ENCODE measurements around the gene PROM1.

PROM1 gene

GRCh38 chr4:16116019-16116418 is 32.2 kb upstream of the PROM1 start:
- Histone ChIP-seq H3K36me3 (ENCODE audit: control insufficient read depth in 1 of 2, insufficient read depth in 2 of 2, low read depth in 1 of 2, low read length in 2 of 2) (no peaks in the 10 kb centered on the region), H3K23ac (ENCODE audit: low read length in 2 of 2) (no peak overlapping the region), H3K79me1 (replicated peaks; ENCODE audit: low read length, poor library complexity, severe bottlenecking) (no peaks in the 10 kb centered on the region), H3K18ac (ENCODE audit: low read depth in 1 of 2, low read length in 2 of 2) (no peak overlapping the region), H3K4me3 (ENCODE audit: insufficient read depth in 1 of 2, low read depth in 1 of 2, low read length in 2 of 2) (no peak overlapping the region), H4K8ac (ENCODE audit: low read length) (no peak overlapping the region), H3K9me3 (ENCODE audit: control insufficient read depth, low read length) (no peaks in the 10 kb centered on the region), H3K9ac (ENCODE audit: low read length) (no peak overlapping the region), H3K4me2 (ENCODE audit: low read length, poor library complexity, severe bottlenecking) (no peak overlapping the region), H2BK12ac (ENCODE audit: low read length in 2 of 2) (no peak overlapping the region), H2AFZ (ENCODE audit: low read depth, low read length) (no peak overlapping the region), H3K4me1 (ENCODE audit: control insufficient read depth, insufficient read depth, low read depth, low read length) (no peaks in the 10 kb centered on the region), H2AK5ac (ENCODE audit: low read length, severe bottlenecking) (no peak overlapping the region), H2BK15ac (ENCODE audit: low read depth, poor library complexity, severe bottlenecking) (no peak overlapping the region), H3K27ac (ENCODE audit: low read length, poor library complexity, severe bottlenecking) (no peak overlapping the region), H2BK5ac (ENCODE audit: low read depth, low read length, poor library complexity, severe bottlenecking) (no peak overlapping the region), H4K91ac (ENCODE audit: low read length) (no peak overlapping the region), H3K14ac (ENCODE audit: low read length in 2 of 2) (no peak overlapping the region), H3K27me3 (ENCODE audit: control insufficient read depth in 1 of 2, insufficient read depth in 1 of 2, low read length in 2 of 2) (peaks cover 28 to 83% of the 10 kb centered on the region in 2 experiments), H3K4ac (ENCODE audit: low read depth in 1 of 2, low read length in 2 of 2) (no peak overlapping the region), H2BK120ac (ENCODE audit: low read depth, low read length) (no peak overlapping the region)
- DNase-seq = no peak
- WGBS = 94% methylated on average over 7 of the region's 7 CpGs

GRCh38 chr4:16114546-16114945 is 30.7 kb upstream of the PROM1 start:
- 80% methylated on average over 6 of the region's 6 CpGs for whole genome bisulfite sequencing
- Histone ChIP-seq H3K9me3 (ENCODE audit: control insufficient read depth, low read length) (no peaks in the 10 kb centered on the region), H3K27ac (ENCODE audit: low read length, poor library complexity, severe bottlenecking) (no peak overlapping the region), H2BK12ac (ENCODE audit: low read length in 2 of 2) (no peak overlapping the region), H2AK5ac (ENCODE audit: low read length, severe bottlenecking) (no peak overlapping the region), H4K8ac (ENCODE audit: low read length) (no peak overlapping the region), H2BK5ac (ENCODE audit: low read depth, low read length, poor library complexity, severe bottlenecking) (no peak overlapping the region), H3K14ac (ENCODE audit: low read length in 2 of 2) (no peak overlapping the region), H3K4me2 (ENCODE audit: low read length, poor library complexity, severe bottlenecking) (no peak overlapping the region), H2BK120ac (ENCODE audit: low read depth, low read length) (no peak overlapping the region), H3K18ac (ENCODE audit: low read depth in 1 of 2, low read length in 2 of 2) (no peak overlapping the region), H4K91ac (ENCODE audit: low read length) (no peak overlapping the region), H3K79me1 (replicated peaks; ENCODE audit: low read length, poor library complexity, severe bottlenecking) (no peaks in the 10 kb centered on the region), H3K23ac (ENCODE audit: low read length in 2 of 2) (no peak overlapping the region), H3K4me3 (ENCODE audit: insufficient read depth in 1 of 2, low read depth in 1 of 2, low read length in 2 of 2) (no peak overlapping the region), H2BK15ac (ENCODE audit: low read depth, poor library complexity, severe bottlenecking) (no peak overlapping the region), H3K4me1 (ENCODE audit: control insufficient read depth, insufficient read depth, low read depth, low read length) (no peaks in the 10 kb centered on the region), H3K36me3 (ENCODE audit: control insufficient read depth in 1 of 2, insufficient read depth in 2 of 2, low read depth in 1 of 2, low read length in 2 of 2) (no peaks in the 10 kb centered on the region), H3K4ac (ENCODE audit: low read depth in 1 of 2, low read length in 2 of 2) (no peak overlapping the region), H3K27me3 (ENCODE audit: control insufficient read depth in 1 of 2, insufficient read depth in 1 of 2, low read length in 2 of 2) (peaks cover 19 to 77% of the 10 kb centered on the region in 2 experiments), H2AFZ (ENCODE audit: low read depth, low read length) (no peak overlapping the region), H3K9ac (ENCODE audit: low read length) (no peak overlapping the region)
- DNase-seq = no peak

DNA sequence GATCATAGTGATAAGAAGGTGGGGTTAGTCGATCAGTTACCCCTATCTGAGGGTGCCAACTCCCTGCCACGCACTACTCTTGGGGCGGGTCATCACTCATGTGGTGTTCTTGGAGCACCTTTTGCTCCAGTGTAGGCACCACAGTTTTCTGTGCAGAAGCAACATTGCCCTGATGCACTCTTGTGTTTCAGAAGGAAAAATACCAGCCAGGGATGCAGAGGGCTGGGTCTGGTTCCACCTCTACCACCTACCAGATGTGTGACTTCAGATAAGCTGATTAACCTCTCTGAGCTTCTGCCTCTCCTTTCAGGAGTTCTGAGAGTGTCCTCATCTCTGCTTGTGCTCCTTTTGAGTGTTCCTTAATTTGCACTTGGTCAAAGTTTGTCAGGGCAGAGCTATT is 29.9 kb upstream of the PROM1 start:
- Histone ChIP-seq H2BK120ac (ENCODE audit: low read depth, low read length) (no peak overlapping the region), H2AFZ (ENCODE audit: low read depth, low read length) (no peak overlapping the region), H3K4me3 (ENCODE audit: insufficient read depth in 1 of 2, low read depth in 1 of 2, low read length in 2 of 2) (no peak overlapping the region), H2AK5ac (ENCODE audit: low read length, severe bottlenecking) (no peak overlapping the region), H4K91ac (ENCODE audit: low read length) (no peak overlapping the region), H2BK15ac (ENCODE audit: low read depth, poor library complexity, severe bottlenecking) (no peak overlapping the region), H3K4me1 (ENCODE audit: control insufficient read depth, insufficient read depth, low read depth, low read length) (no peaks in the 10 kb centered on the region), H3K9ac (ENCODE audit: low read length) (no peak overlapping the region), H3K79me1 (replicated peaks; ENCODE audit: low read length, poor library complexity, severe bottlenecking) (no peaks in the 10 kb centered on the region), H3K9me3 (ENCODE audit: control insufficient read depth, low read length) (no peaks in the 10 kb centered on the region), H3K4ac (ENCODE audit: low read depth in 1 of 2, low read length in 2 of 2) (no peak overlapping the region), H3K4me2 (ENCODE audit: low read length, poor library complexity, severe bottlenecking) (no peak overlapping the region), H2BK12ac (ENCODE audit: low read length in 2 of 2) (no peak overlapping the region), H3K18ac (ENCODE audit: low read depth in 1 of 2, low read length in 2 of 2) (no peak overlapping the region), H3K23ac (ENCODE audit: low read length in 2 of 2) (no peak overlapping the region), H3K27me3 (ENCODE audit: control insufficient read depth in 1 of 2, insufficient read depth in 1 of 2, low read length in 2 of 2) (peaks cover 22 to 75% of the 10 kb centered on the region in 2 experiments), H4K8ac (ENCODE audit: low read length) (no peak overlapping the region), H3K14ac (ENCODE audit: low read length in 2 of 2) (no peak overlapping the region), H2BK5ac (ENCODE audit: low read depth, low read length, poor library complexity, severe bottlenecking) (no peak overlapping the region), H3K27ac (ENCODE audit: low read length, poor library complexity, severe bottlenecking) (no peak overlapping the region), H3K36me3 (ENCODE audit: control insufficient read depth in 1 of 2, insufficient read depth in 2 of 2, low read depth in 1 of 2, low read length in 2 of 2) (no peaks in the 10 kb centered on the region)
- 87% methylated on average over 3 of the region's 3 CpGs for WGBS
- no peak for DNase-seq

- H3K4me2 ChIP-seq (ENCODE audit: low read length, poor library complexity, severe bottlenecking) = no peak overlapping the region
- no peak overlapping the region for H3K23ac ChIP-seq (ENCODE audit: low read length in 2 of 2)
- no peak overlapping the region for H2BK12ac ChIP-seq (ENCODE audit: low read length in 2 of 2)
- H3K4ac ChIP-seq (ENCODE audit: low read depth in 1 of 2, low read length in 2 of 2) = no peak overlapping the region
- H3K18ac ChIP-seq (ENCODE audit: low read depth in 1 of 2, low read length in 2 of 2) = no peak overlapping the region
- H4K8ac ChIP-seq (ENCODE audit: low read length) = no peak overlapping the region
- no peak overlapping the region for H2BK120ac ChIP-seq (ENCODE audit: low read depth, low read length)
- peaks cover 33 to 73% of the 10 kb centered on the region in 2 experiments for H3K27me3 ChIP-seq (ENCODE audit: control insufficient read depth in 1 of 2, insufficient read depth in 1 of 2, low read length in 2 of 2)
- no peak overlapping the region for H4K91ac ChIP-seq (ENCODE audit: low read length)
- H2AK5ac ChIP-seq (ENCODE audit: low read length, severe bottlenecking) = no peak overlapping the region
- no peaks in the 10 kb centered on the region for H3K9me3 ChIP-seq (ENCODE audit: control insufficient read depth, low read length)
- no peak overlapping the region for H3K27ac ChIP-seq (ENCODE audit: low read length, poor library complexity, severe bottlenecking)
- no peak overlapping the region for H2BK5ac ChIP-seq (ENCODE audit: low read depth, low read length, poor library complexity, severe bottlenecking)
- no peaks in the 10 kb centered on the region for H3K79me1 ChIP-seq (replicated peaks; ENCODE audit: low read length, poor library complexity, severe bottlenecking)
- H3K36me3 ChIP-seq (ENCODE audit: control insufficient read depth in 1 of 2, insufficient read depth in 2 of 2, low read depth in 1 of 2, low read length in 2 of 2) = no peaks in the 10 kb centered on the region
- no peaks in the 10 kb centered on the region for H3K4me1 ChIP-seq (ENCODE audit: control insufficient read depth, insufficient read depth, low read depth, low read length)
- 90% methylated on average over 4 of the region's 5 CpGs for WGBS
- H3K9ac ChIP-seq (ENCODE audit: low read length) = no peak overlapping the region
- H2BK15ac ChIP-seq (ENCODE audit: low read depth, poor library complexity, severe bottlenecking) = no peak overlapping the region
- no peak overlapping the region for H2AFZ ChIP-seq (ENCODE audit: low read depth, low read length)
- no peak for DNase-seq
- H3K4me3 ChIP-seq (ENCODE audit: insufficient read depth in 1 of 2, low read depth in 1 of 2, low read length in 2 of 2) = no peak overlapping the region
- H3K14ac ChIP-seq (ENCODE audit: low read length in 2 of 2) = no peak overlapping the region
These were observed 27.7 kb upstream of the PROM1 start for GRCh38 chr4:16111533-16111932.
